WTC11 (cell line): ENCODE measurements around the gene NPEPL1. TPM values are rescaled to one million over a fixed set of nuclear protein-coding genes. Genes with fewer than 3 reads are reported as not detected.

Experiments used
- ATAC-seq: fragments of 200-7000 bp; cut with Tn5 transposase; 2 replicates; pipeline ENCODE4 v1.10.0; 2021; ENCODE audit warnings: mild to moderate bottlenecking, moderate library complexity
- CTCF ChIA-PET: fragments of 300-600 bp; sonication (Branson Sonifier 250); formaldehyde crosslinking; loops from one replicate; lab custom pipeline; 2021; ENCODE audit warnings: antibody characterized with exemption; lab: Charles Lee
- POLR2A ChIA-PET: fragments of 350-600 bp; sonication (Branson Sonifier 250); formaldehyde crosslinking; loops from one replicate; lab custom pipeline; 2021; ENCODE audit warnings: antibody characterized with exemption; lab: Charles Lee
- DNase-seq: peaks from one replicate; pipeline ENCODE4 v3.0.0; 2021; ENCODE audit warnings: low spot score
- H3K27ac Mint-ChIP-seq: 2 replicates; pipeline ENCODE4 v1.8.0; 2021; ENCODE audit warnings: mixed read lengths
- H3K27me3 Mint-ChIP-seq: 2 replicates; pipeline ENCODE4 v1.8.0; 2021; ENCODE audit warnings: low read depth, mild to moderate bottlenecking, moderate library complexity, mixed read lengths
- H3K36me3 Mint-ChIP-seq: 2 replicates; pipeline ENCODE4 v1.8.0; 2021; ENCODE audit warnings: mixed read lengths
- H3K4me1 Mint-ChIP-seq: 2 replicates; pipeline ENCODE4 v1.8.0; 2022; ENCODE audit warnings: mixed read lengths
- H3K4me3 Mint-ChIP-seq: 2 replicates; pipeline ENCODE4 v1.8.0; 2021; ENCODE audit warnings: mild to moderate bottlenecking, moderate library complexity, mixed read lengths
- H3K9me3 Mint-ChIP-seq: 2 replicates; pipeline ENCODE4 v1.8.0; 2021; ENCODE audit warnings: mixed read lengths
- ATF1 ChIP-seq: sonication (generic); formaldehyde crosslinking; IDR thresholded peaks from 2 replicates; pipeline ENCODE4 v1.8.1; 2023; ENCODE audit warnings: mild to moderate bottlenecking, moderate library complexity, missing genetic modification reagents
- ELF4 ChIP-seq: sonication (generic); formaldehyde crosslinking; IDR thresholded peaks from 2 replicates; pipeline ENCODE4 v1.8.1; 2022; ENCODE audit warnings: low read depth, mild to moderate bottlenecking, moderate library complexity, missing genetic modification reagents
- FOXK1 ChIP-seq: sonication (generic); formaldehyde crosslinking; IDR thresholded peaks from 2 replicates; pipeline ENCODE4 v1.8.0; 2022; ENCODE audit warnings: mild to moderate bottlenecking, moderate library complexity, missing genetic modification reagents
- IRF2 ChIP-seq: sonication (generic); formaldehyde crosslinking; IDR thresholded peaks from 2 replicates; pipeline ENCODE4 v1.8.0; 2022; ENCODE audit warnings: low read depth, missing genetic modification reagents, borderline replicate concordance
- NR2C2 ChIP-seq: sonication (generic); formaldehyde crosslinking; IDR thresholded peaks from 2 replicates; pipeline ENCODE4 v1.8.0; 2022; ENCODE audit warnings: mild to moderate bottlenecking, missing genetic modification reagents
- RELA ChIP-seq: sonication (generic); formaldehyde crosslinking; IDR thresholded peaks from 2 replicates; pipeline ENCODE4 v1.8.1; 2022; ENCODE audit warnings: missing genetic modification reagents, mild to moderate bottlenecking, borderline replicate concordance
- SMAD3 ChIP-seq: sonication (generic); formaldehyde crosslinking; IDR thresholded peaks from 2 replicates; pipeline ENCODE4 v1.8.0; 2022; ENCODE audit warnings: missing genetic modification reagents, mild to moderate bottlenecking, borderline replicate concordance
- SMAD4 ChIP-seq: sonication (generic); formaldehyde crosslinking; IDR thresholded peaks from 2 replicates; pipeline ENCODE4 v1.8.0; 2022; ENCODE audit warnings: mild to moderate bottlenecking, missing genetic modification reagents
- SP1 ChIP-seq: sonication (generic); formaldehyde crosslinking; conservative IDR thresholded peaks from 2 replicates; pipeline ENCODE4 v1.8.1; 2022; ENCODE audit warnings: missing genetic modification reagents
- TEAD1 ChIP-seq: sonication (generic); formaldehyde crosslinking; IDR thresholded peaks from 2 replicates; pipeline ENCODE4 v1.8.0; 2022; ENCODE audit warnings: mild to moderate bottlenecking, missing genetic modification reagents
- ZNF232 ChIP-seq: sonication (generic); formaldehyde crosslinking; IDR thresholded peaks from 2 replicates; pipeline ENCODE4 v1.8.0; 2022; ENCODE audit warnings: mild to moderate bottlenecking, missing genetic modification reagents
- total RNA-seq: library from RNA; stranded (reverse); gene quantifications from 3 replicates; pipeline ENCODE4 v1.2.3, GENCODE V29; 2021
- TF ChIP-seq, protein P1 (sequence below): sonication (generic); formaldehyde crosslinking; IDR thresholded peaks from 2 replicates; pipeline ENCODE4 v1.8.0; 2022; ENCODE audit warnings: mild to moderate bottlenecking, missing genetic modification reagents
- TF ChIP-seq, protein P2 (sequence below): sonication (generic); formaldehyde crosslinking; IDR thresholded peaks from 2 replicates; pipeline ENCODE4 v1.8.1; 2023; ENCODE audit warnings: mild to moderate bottlenecking, missing genetic modification reagents, borderline replicate concordance
- TF ChIP-seq, protein P3 (sequence below): sonication (generic); formaldehyde crosslinking; IDR thresholded peaks from 2 replicates; pipeline ENCODE4 v1.8.0; 2022; ENCODE audit warnings: mild to moderate bottlenecking, missing genetic modification reagents
- TF ChIP-seq, protein P4 (sequence below): sonication (generic); formaldehyde crosslinking; IDR thresholded peaks from 2 replicates; pipeline ENCODE4 v1.8.0; 2022; ENCODE audit warnings: mild to moderate bottlenecking, missing genetic modification reagents
- TF ChIP-seq, protein P5 (sequence below): sonication (generic); formaldehyde crosslinking; IDR thresholded peaks from 2 replicates; pipeline ENCODE4 v1.8.1; 2023; ENCODE audit warnings: mild to moderate bottlenecking, missing genetic modification reagents, moderate library complexity
- TF ChIP-seq, protein P6 (sequence below): sonication (generic); formaldehyde crosslinking; IDR thresholded peaks from 2 replicates; pipeline ENCODE4 v1.8.0; 2022; ENCODE audit warnings: mild to moderate bottlenecking, missing genetic modification reagents

Gene NPEPL1
- total RNA-seq, 1 experiment from 2014 or later, result 39.9 TPM

DNA sequence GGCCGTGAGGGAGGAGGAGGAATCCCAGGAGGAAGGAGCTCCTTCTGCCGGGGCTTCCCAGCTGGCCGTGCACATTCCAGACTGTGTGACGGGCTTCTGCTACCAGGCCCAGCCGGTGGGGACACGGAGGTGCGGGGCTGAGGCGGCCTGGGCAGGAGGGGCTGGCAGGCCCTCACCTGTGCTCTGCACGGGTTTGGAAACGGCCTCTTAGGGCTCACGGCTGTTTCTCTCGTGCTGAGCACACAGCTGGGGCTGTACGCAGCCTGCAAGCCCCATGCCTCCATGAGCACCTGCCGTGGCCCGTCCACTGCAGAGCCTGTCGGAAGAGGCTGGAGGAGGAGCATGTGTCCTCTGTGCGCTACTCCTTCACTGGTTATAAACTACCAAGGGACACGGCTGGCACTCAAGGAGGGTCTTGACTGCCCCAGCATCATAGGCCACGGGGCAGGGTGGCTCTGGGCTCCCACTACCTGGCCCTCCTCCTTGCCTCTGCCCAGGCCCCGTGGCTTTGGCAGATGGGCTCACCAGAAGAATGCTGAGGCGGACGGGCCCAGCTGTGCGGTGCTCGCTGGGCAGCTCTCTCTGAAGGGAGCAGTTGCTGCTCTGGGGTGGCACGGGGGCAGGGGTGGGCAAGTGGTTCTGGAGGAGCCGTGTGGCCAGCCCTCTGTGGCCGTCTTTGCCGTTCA lies 15.8 kb downstream of the NPEPL1 start (continued):
- TF ChIP-seq, protein P1, sequence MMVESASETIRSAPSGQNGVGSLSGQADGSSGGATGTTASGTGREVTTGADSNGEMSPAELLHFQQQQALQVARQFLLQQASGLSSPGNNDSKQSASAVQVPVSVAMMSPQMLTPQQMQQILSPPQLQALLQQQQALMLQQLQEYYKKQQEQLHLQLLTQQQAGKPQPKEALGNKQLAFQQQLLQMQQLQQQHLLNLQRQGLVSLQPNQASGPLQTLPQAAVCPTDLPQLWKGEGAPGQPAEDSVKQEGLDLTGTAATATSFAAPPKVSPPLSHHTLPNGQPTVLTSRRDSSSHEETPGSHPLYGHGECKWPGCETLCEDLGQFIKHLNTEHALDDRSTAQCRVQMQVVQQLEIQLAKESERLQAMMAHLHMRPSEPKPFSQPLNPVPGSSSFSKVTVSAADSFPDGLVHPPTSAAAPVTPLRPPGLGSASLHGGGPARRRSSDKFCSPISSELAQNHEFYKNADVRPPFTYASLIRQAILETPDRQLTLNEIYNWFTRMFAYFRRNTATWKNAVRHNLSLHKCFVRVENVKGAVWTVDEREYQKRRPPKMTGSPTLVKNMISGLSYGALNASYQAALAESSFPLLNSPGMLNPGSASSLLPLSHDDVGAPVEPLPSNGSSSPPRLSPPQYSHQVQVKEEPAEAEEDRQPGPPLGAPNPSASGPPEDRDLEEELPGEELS (CRISPR knock-in tag), result no peak
- TF ChIP-seq, protein P2, sequence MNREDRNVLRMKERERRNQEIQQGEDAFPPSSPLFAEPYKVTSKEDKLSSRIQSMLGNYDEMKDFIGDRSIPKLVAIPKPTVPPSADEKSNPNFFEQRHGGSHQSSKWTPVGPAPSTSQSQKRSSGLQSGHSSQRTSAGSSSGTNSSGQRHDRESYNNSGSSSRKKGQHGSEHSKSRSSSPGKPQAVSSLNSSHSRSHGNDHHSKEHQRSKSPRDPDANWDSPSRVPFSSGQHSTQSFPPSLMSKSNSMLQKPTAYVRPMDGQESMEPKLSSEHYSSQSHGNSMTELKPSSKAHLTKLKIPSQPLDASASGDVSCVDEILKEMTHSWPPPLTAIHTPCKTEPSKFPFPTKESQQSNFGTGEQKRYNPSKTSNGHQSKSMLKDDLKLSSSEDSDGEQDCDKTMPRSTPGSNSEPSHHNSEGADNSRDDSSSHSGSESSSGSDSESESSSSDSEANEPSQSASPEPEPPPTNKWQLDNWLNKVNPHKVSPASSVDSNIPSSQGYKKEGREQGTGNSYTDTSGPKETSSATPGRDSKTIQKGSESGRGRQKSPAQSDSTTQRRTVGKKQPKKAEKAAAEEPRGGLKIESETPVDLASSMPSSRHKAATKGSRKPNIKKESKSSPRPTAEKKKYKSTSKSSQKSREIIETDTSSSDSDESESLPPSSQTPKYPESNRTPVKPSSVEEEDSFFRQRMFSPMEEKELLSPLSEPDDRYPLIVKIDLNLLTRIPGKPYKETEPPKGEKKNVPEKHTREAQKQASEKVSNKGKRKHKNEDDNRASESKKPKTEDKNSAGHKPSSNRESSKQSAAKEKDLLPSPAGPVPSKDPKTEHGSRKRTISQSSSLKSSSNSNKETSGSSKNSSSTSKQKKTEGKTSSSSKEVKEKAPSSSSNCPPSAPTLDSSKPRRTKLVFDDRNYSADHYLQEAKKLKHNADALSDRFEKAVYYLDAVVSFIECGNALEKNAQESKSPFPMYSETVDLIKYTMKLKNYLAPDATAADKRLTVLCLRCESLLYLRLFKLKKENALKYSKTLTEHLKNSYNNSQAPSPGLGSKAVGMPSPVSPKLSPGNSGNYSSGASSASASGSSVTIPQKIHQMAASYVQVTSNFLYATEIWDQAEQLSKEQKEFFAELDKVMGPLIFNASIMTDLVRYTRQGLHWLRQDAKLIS, result no peak
- TF ChIP-seq SP1 (CRISPR knock-in tag), result no peak
- no peak for TF ChIP-seq IRF2 (CRISPR knock-in tag)
- TF ChIP-seq, protein P3, sequence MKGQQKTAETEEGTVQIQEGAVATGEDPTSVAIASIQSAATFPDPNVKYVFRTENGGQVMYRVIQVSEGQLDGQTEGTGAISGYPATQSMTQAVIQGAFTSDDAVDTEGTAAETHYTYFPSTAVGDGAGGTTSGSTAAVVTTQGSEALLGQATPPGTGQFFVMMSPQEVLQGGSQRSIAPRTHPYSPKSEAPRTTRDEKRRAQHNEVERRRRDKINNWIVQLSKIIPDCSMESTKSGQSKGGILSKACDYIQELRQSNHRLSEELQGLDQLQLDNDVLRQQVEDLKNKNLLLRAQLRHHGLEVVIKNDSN (CRISPR knock-in tag), result no peak
- TF ChIP-seq, protein P4, sequence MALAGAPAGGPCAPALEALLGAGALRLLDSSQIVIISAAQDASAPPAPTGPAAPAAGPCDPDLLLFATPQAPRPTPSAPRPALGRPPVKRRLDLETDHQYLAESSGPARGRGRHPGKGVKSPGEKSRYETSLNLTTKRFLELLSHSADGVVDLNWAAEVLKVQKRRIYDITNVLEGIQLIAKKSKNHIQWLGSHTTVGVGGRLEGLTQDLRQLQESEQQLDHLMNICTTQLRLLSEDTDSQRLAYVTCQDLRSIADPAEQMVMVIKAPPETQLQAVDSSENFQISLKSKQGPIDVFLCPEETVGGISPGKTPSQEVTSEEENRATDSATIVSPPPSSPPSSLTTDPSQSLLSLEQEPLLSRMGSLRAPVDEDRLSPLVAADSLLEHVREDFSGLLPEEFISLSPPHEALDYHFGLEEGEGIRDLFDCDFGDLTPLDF (CRISPR knock-in tag), result no peak
- no peak for TF ChIP-seq ATF1 (CRISPR knock-in tag)
- TF ChIP-seq ZNF232 (CRISPR knock-in tag), result no peak
- no peak for TF ChIP-seq NR2C2 (CRISPR knock-in tag)
- TF ChIP-seq, all 79 proteins: peak for 0

DNA sequence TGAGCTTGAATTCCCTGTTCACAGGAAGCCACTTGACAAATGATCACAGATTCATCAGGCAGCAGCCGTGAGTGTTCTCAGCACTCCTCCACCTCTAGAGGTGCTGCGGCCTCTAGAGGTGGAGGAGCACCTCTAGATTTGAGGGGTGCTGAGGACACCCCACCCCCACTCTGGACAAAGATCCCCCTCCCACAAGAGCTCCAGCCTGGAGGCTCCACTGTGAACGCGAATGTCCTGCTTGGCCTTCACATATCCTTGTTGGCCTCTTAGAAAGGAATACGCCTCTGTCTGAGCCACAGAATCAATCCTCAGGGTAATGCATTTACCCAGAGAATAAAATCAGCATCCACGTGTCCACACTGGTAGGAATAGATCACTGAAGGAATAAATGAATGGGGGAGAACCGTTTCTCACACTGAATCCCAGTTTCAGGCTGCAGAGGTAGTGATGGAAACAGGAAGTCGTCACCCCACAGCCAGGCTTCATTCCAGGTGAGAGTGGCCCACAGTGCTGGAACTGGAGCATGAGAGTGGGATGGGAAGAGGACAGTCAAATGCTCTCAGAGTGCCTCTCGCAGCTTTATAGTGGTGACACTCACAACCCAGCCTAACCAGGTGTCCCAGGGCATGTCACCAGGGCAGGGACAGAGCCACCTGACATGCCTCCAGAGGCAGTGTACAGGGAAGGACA lies 16.6 kb downstream of the NPEPL1 start:
- ChIA-PET CTCF (interaction anchor here (0.6 to 1.3 kb wide), 4 partner anchors 18 to 64 kb away, joined by 3 to 6 read pairs (median 4); partner anchors contain the start of gene STX16), POLR2A (no interaction called here)
- Mint-ChIP-seq H3K4me1 (no peaks in the 10 kb centered on the region), H3K27ac (peak overlapping the region; percentile 74), H3K27me3 (no peaks in the 10 kb centered on the region), H3K36me3 (peaks cover 20% of the 10 kb centered on the region), H3K9me3 (peaks cover 4% of the 10 kb centered on the region), H3K4me3 (no peak overlapping the region)
- DNase-seq, result no peak
- TF ChIP-seq FOXK1 (CRISPR knock-in tag), result no peak
- TF ChIP-seq ELF4 (CRISPR knock-in tag), result no peak
- TF ChIP-seq, protein P5, sequence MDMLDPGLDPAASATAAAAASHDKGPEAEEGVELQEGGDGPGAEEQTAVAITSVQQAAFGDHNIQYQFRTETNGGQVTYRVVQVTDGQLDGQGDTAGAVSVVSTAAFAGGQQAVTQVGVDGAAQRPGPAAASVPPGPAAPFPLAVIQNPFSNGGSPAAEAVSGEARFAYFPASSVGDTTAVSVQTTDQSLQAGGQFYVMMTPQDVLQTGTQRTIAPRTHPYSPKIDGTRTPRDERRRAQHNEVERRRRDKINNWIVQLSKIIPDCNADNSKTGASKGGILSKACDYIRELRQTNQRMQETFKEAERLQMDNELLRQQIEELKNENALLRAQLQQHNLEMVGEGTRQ (CRISPR knock-in tag), result no peak
- TF ChIP-seq, protein P3 (CRISPR knock-in tag), result no peak
- TF ChIP-seq, protein P6, sequence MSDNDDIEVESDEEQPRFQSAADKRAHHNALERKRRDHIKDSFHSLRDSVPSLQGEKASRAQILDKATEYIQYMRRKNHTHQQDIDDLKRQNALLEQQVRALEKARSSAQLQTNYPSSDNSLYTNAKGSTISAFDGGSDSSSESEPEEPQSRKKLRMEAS, result no peak
- no peak for TF ChIP-seq RELA (CRISPR knock-in tag)
- no peak for TF ChIP-seq TEAD1
- TF ChIP-seq SMAD3 (CRISPR knock-in tag), result no peak
- no peak for TF ChIP-seq SMAD4
- no peak for ATAC-seq
